NOMO-1 treated with DMSO at 0.1 percent for 48 hours (cell line): ENCODE results near the gene DBNL.

Experiments used
- DNase-seq: peaks from one replicate; lab custom pipeline; 2025; ENCODE audit not compliant: unreplicated experiment; lab: John Stamatoyannopoulos, UW

The DBNL gene

GRCh38 chr7:44042221-44042620 lies 2.3 kb upstream of the DBNL start:
- no peak for DNase-seq

- DNase-seq: no peak
These were observed 600 bp upstream of the DBNL start for GRCh38 chr7:44043902-44044301.

GRCh38 chr7:44045226-44046014 lies 918 bp downstream of the DBNL start:
- peak; percentile 57 for DNase-seq

GRCh38 chr7:44046321-44047061 lies 2.0 kb downstream of the DBNL start:
- DNase-seq: peak; percentile 99

- no peak for DNase-seq
These were observed 3.7 kb downstream of the DBNL start for GRCh38 chr7:44048031-44048795.

GRCh38 chr7:44050121-44050914 lies 5.8 kb downstream of the DBNL start:
- DNase-seq: no peak

GRCh38 chr7:44050915-44051560 lies 6.5 kb downstream of the DBNL start:
- DNase-seq: no peak

GRCh38 chr7:44051611-44052220 lies 7.2 kb downstream of the DBNL start:
- DNase-seq: no peak

GRCh38 chr7:44052771-44053365 lies 8.4 kb downstream of the DBNL start:
- no peak for DNase-seq

GRCh38 chr7:44056681-44057080 lies 12.2 kb downstream of the DBNL start:
- no peak for DNase-seq

- no peak for DNase-seq
These were observed 12.8 kb downstream of the DBNL start for GRCh38 chr7:44057181-44057848.

GRCh38 chr7:44057849-44058758 lies 13.6 kb downstream of the DBNL start:
- DNase-seq: no peak

GRCh38 chr7:44058759-44059218 lies 14.3 kb downstream of the DBNL start:
- DNase-seq: no peak

GRCh38 chr7:44059219-44060090 lies 15.0 kb downstream of the DBNL start:
- DNase-seq: no peak

GRCh38 chr7:44060091-44060947 lies 15.8 kb downstream of the DBNL start:
- DNase-seq: no peak
